ENCODE results near the gene RNLS. TPM values are rescaled to one million over a fixed set of nuclear protein-coding genes. Genes with fewer than 3 reads are reported as not detected.

RNLS gene
- total and polyA plus RNA-seq, 7 donors: 3.9 to 19.2 (median 8.8) TPM

- H3K4me3 ChIP-seq: no peak overlapping the region
- H3K27ac ChIP-seq: no peak overlapping the region
- no peak for DNase-seq
- intact Hi-C loops (cut with DNase I): no loop called here
- H3K4me1 ChIP-seq: no peaks in the 10 kb centered on the region
- no peaks in the 10 kb centered on the region for H3K9me3 ChIP-seq
- 94 to 96% methylated on average over 1 of the region's 1 CpG for WGBS, 2 donors
- no peaks in the 10 kb centered on the region for H3K36me3 ChIP-seq
- no peaks in the 10 kb centered on the region for H3K27me3 ChIP-seq
- TF ChIP-seq POLR2AphosphoS5 (IDR thresholded peaks at IDR 0.05) (no peak), CTCF (IDR thresholded peaks at IDR 0.05) (no peak), EP300 (IDR thresholded peaks at IDR 0.05) (no peak), POLR2A (IDR thresholded peaks at IDR 0.05) (no peak)
Observed at GRCh38 chr10:88416801-88417200, 166.3 kb downstream of the RNLS start.

GRCh38 chr10:88415533-88416130, 167.5 kb downstream of the RNLS start:
- WGBS, 2 donors: 94 to 96% methylated on average over 1 of the region's 1 CpG
- Histone ChIP-seq H3K36me3 (no peaks in the 10 kb centered on the region), H3K4me3 (no peak overlapping the region), H3K9me3 (no peaks in the 10 kb centered on the region), H3K27me3 (no peaks in the 10 kb centered on the region), H3K4me1 (no peaks in the 10 kb centered on the region), H3K27ac (no peak overlapping the region)
- intact Hi-C loops (cut with DNase I): no loop called here
- TF ChIP-seq EP300 (IDR thresholded peaks at IDR 0.05): no peak
- TF ChIP-seq POLR2AphosphoS5 (IDR thresholded peaks at IDR 0.05): no peak
- no peak for TF ChIP-seq POLR2A (IDR thresholded peaks at IDR 0.05)
- no peak for TF ChIP-seq CTCF (IDR thresholded peaks at IDR 0.05)
- DNase-seq: no peak

DNA sequence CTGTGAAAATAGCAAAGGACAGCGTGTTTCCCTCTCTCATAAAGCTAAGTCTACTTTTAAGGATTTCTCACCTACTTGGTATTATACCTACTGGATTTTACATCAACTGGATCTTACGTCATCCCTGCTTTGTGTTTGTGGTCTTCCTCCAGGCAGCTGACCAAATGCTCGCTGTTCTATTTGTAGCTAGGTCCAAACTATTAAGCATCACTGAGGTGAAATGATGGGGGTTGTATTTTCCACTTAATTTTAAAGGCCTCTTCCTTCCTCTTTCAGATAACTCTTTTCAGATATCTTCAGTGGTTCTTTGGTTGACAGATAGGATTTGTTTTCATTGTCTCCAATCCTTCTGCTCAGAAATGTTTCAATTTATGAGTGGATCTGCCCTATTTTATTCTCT, 169.7 kb downstream of the RNLS start:
- Histone ChIP-seq H3K36me3 (no peaks in the 10 kb centered on the region), H3K27ac (no peak overlapping the region), H3K9me3 (no peaks in the 10 kb centered on the region), H3K4me1 (no peaks in the 10 kb centered on the region), H3K4me3 (no peak overlapping the region), H3K27me3 (no peaks in the 10 kb centered on the region)
- TF ChIP-seq POLR2A (IDR thresholded peaks at IDR 0.05): no peak
- TF ChIP-seq EP300 (IDR thresholded peaks at IDR 0.05): no peak
- no peak for TF ChIP-seq CTCF (IDR thresholded peaks at IDR 0.05)
- no peak for TF ChIP-seq POLR2AphosphoS5 (IDR thresholded peaks at IDR 0.05)
- WGBS, 2 donors: 76 to 96% methylated on average over 3 of the region's 3 CpGs
- DNase-seq: no peak
- intact Hi-C loops (cut with DNase I): no loop called here

GRCh38 chr10:88411772-88412349, 171.3 kb downstream of the RNLS start:
- intact Hi-C loops (cut with DNase I): no loop called here
- no peak for DNase-seq
- 84 to 93% methylated on average over 6 of the region's 6 CpGs for WGBS, 2 donors
- Histone ChIP-seq H3K4me3 (no peak overlapping the region), H3K9me3 (no peaks in the 10 kb centered on the region), H3K27ac (no peak overlapping the region), H3K27me3 (no peaks in the 10 kb centered on the region), H3K4me1 (no peaks in the 10 kb centered on the region), H3K36me3 (no peaks in the 10 kb centered on the region)
- no peak for TF ChIP-seq POLR2A (IDR thresholded peaks at IDR 0.05)
- TF ChIP-seq POLR2AphosphoS5 (IDR thresholded peaks at IDR 0.05): no peak
- no peak for TF ChIP-seq CTCF (IDR thresholded peaks at IDR 0.05)
- TF ChIP-seq EP300 (IDR thresholded peaks at IDR 0.05): no peak

DNA sequence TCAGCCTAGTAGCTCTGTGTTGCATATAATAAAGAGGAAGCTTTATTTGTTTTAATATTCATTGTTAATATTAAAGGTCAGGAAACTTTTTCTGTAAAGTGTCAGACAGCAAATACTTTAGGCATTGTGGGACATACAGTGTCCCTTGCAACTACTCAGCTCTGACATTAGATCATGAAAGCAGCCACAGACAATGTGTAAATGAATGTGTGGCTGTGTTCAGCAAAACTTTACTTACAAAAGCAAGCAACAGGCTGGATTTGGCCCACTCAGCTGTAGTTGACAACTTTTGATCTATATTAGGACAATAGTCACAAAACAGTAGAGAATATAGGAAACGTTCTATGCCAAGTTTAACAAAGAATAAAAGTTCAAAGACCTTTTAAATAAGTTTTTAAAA, 173.3 kb downstream of the RNLS start:
- H3K27ac ChIP-seq: no peak overlapping the region
- no peaks in the 10 kb centered on the region for H3K27me3 ChIP-seq
- no peaks in the 10 kb centered on the region for H3K36me3 ChIP-seq
- no peak overlapping the region for H3K4me3 ChIP-seq
- WGBS, 2 donors: 76 to 81% methylated on average over 1 of the region's 1 CpG
- intact Hi-C loops (cut with DNase I): no loop called here
- peaks cover 0 to 1% (median 0%) of the 10 kb centered on the region in 4 donors for H3K4me1 ChIP-seq
- H3K9me3 ChIP-seq: no peaks in the 10 kb centered on the region
- DNase-seq: no peak
- TF ChIP-seq POLR2A (IDR thresholded peaks at IDR 0.05) (no peak), CTCF (IDR thresholded peaks at IDR 0.05) (no peak), EP300 (IDR thresholded peaks at IDR 0.05) (no peak), POLR2AphosphoS5 (IDR thresholded peaks at IDR 0.05) (no peak)

Measured in sigmoid colon (tissue), 7 donors.